Superior temporal gyrus (tissue), 1 donor: ENCODE data around the gene COL28A1.
"Not testable (repeated sequence)": the region's sequence is repeated elsewhere in the genome, so short reads cannot be mapped to it uniquely, and the experiment has no call there.

ENCODE experiments used
- DNase-seq: peaks from one replicate; pipeline ENCODE4 v3.0.0-alpha.2; 2016; ENCODE audit errors: extremely low spot score

Gene COL28A1

GRCh38 chr7:7416031-7416858, 119.4 kb downstream of the COL28A1 start:
- no peak for DNase-seq

GRCh38 chr7:7414791-7415603, 120.7 kb downstream of the COL28A1 start:
- DNase-seq: no peak

- DNase-seq: no peak
These were observed 127.5 kb downstream of the COL28A1 start for GRCh38 chr7:7408001-7408770.

- DNase-seq: no peak
These were observed 130.2 kb downstream of the COL28A1 start for GRCh38 chr7:7405461-7405860.

- no peak for DNase-seq
These were observed 136.0 kb downstream of the COL28A1 start for GRCh38 chr7:7399707-7400106.

- DNase-seq: no peak
These were observed 139.9 kb downstream of the COL28A1 start for GRCh38 chr7:7395785-7396184.

- not testable (repeated sequence) for DNase-seq
These were observed 147.5 kb downstream of the COL28A1 start for GRCh38 chr7:7388164-7388563.

GRCh38 chr7:7385421-7385820, 150.3 kb downstream of the COL28A1 start:
- DNase-seq: no peak

GRCh38 chr7:7384228-7384627, 151.4 kb downstream of the COL28A1 start:
- no peak for DNase-seq

- no peak for DNase-seq
These were observed 160.1 kb downstream of the COL28A1 start for GRCh38 chr7:7375538-7375937.

- DNase-seq: no peak
These were observed 165.6 kb downstream of the COL28A1 start for GRCh38 chr7:7370076-7370475.

GRCh38 chr7:7369134-7369533, 166.5 kb downstream of the COL28A1 start:
- DNase-seq: no peak

GRCh38 chr7:7354674-7355073, 181.0 kb downstream of the COL28A1 start:
- DNase-seq: no peak

GRCh38 chr7:7352845-7353244, 182.8 kb downstream of the COL28A1 start:
- no peak for DNase-seq

GRCh38 chr7:7351832-7352231, 183.8 kb downstream of the COL28A1 start:
- no peak for DNase-seq

- no peak for DNase-seq
These were observed 184.5 kb downstream of the COL28A1 start for GRCh38 chr7:7351156-7351555.

- DNase-seq: no peak
These were observed 186.5 kb downstream of the COL28A1 start for GRCh38 chr7:7349156-7349555.

- DNase-seq: no peak
These were observed 188.6 kb downstream of the COL28A1 start for GRCh38 chr7:7347045-7347444.

- DNase-seq: no peak
These were observed 191.1 kb downstream of the COL28A1 start for GRCh38 chr7:7344583-7344982.

- no peak for DNase-seq
These were observed 199.8 kb downstream of the COL28A1 start for GRCh38 chr7:7335909-7336308.

GRCh38 chr7:7335215-7335614, 200.5 kb downstream of the COL28A1 start:
- no peak for DNase-seq

- DNase-seq: no peak
These were observed 202.1 kb downstream of the COL28A1 start for GRCh38 chr7:7333610-7334009.
